ENCODE data around the gene CEACAM4. TPM values are rescaled to one million over a fixed set of nuclear protein-coding genes. Genes with fewer than 3 reads are reported as not detected.

CEACAM4 gene
- total and polyA plus RNA-seq, 4 donors, result 2.1 to 30.0 (median 10.2) TPM

GRCh38 chr19:41575998-41576397 is 50.9 kb downstream of the CEACAM4 start, which contains the start of gene CEACAM21:
TSS of gene CEACAM21 (plus strand) at chr19:41576166. CDS start at chr19:41576275, 109 bp downstream.
- DNase-seq (peak in 1 of 3 donors; percentile 22), ATAC-seq (ENCODE audit: insufficient read depth, low FRiP score) (peak; percentile 86)
- Histone ChIP-seq H3K27me3 (ENCODE audit: control insufficient read depth in 3 of 3, insufficient read depth in 3 of 3, low read length in 2 of 3) (no peaks in the 10 kb centered on the region), H3K36me3 (ENCODE audit: control insufficient read depth in 4 of 4, insufficient read depth in 4 of 4, low read length in 4 of 4) (no peaks in the 10 kb centered on the region), H3K27ac (ENCODE audit: low read depth in 1 of 2, low read length in 1 of 2) (peak within 1 kb of the TSS in 1 of 2 donors; percentile 80), H3K9me3 (ENCODE audit: control insufficient read depth in 4 of 4, insufficient read depth in 3 of 4, low read length in 3 of 4) (no peaks in the 10 kb centered on the region), H3K9ac (ENCODE audit: insufficient read depth in 1 of 2, low read length in 2 of 2) (no peak within 1 kb of the TSS), H3K4me1 (ENCODE audit: control insufficient read depth in 5 of 5, insufficient read depth in 5 of 5, low read length in 5 of 5) (peaks cover 0 to 3% (median 0%) of the 10 kb centered on the region in 5 donors), H3K4me3 (no peak within 1 kb of the TSS)
- WGBS, 2 donors, result 14 to 19% methylated on average over 4 of the region's 4 CpGs
- no peak for TF ChIP-seq CTCF (IDR thresholded peaks at IDR 0.05; ENCODE audit: control extremely low read depth, extremely low read depth)

- Histone ChIP-seq H3K4me1 (ENCODE audit: control insufficient read depth in 5 of 5, insufficient read depth in 5 of 5, low read length in 5 of 5) (no peaks in the 10 kb centered on the region), H3K27ac (ENCODE audit: low read depth in 1 of 2, low read length in 1 of 2) (no peak overlapping the region), H3K36me3 (ENCODE audit: control insufficient read depth in 4 of 4, insufficient read depth in 4 of 4, low read length in 4 of 4) (no peaks in the 10 kb centered on the region), H3K9ac (ENCODE audit: insufficient read depth in 1 of 2, low read length in 2 of 2) (no peak overlapping the region), H3K4me3 (no peak overlapping the region), H3K27me3 (ENCODE audit: control insufficient read depth in 3 of 3, insufficient read depth in 3 of 3, low read length in 2 of 3) (peaks cover 0 to 21% (median 0%) of the 10 kb centered on the region in 3 donors), H3K9me3 (ENCODE audit: control insufficient read depth in 4 of 4, insufficient read depth in 3 of 4, low read length in 3 of 4) (no peaks in the 10 kb centered on the region)
- peak; percentile 90 for TF ChIP-seq CTCF (IDR thresholded peaks at IDR 0.05; ENCODE audit: control extremely low read depth, extremely low read depth)
- 3 to 6% methylated on average over 7 of the region's 7 CpGs for WGBS, 2 donors
- DNase-seq, result peak; percentile 69 to 80 (median 71)
- ATAC-seq (ENCODE audit: insufficient read depth, low FRiP score), result peak; percentile 89
These were observed 56.2 kb downstream of the CEACAM4 start for GRCh38 chr19:41570639-41571112.

- DNase-seq (no peak), ATAC-seq (ENCODE audit: insufficient read depth, low FRiP score) (no peak)
- H3K36me3 ChIP-seq (ENCODE audit: control insufficient read depth in 4 of 4, insufficient read depth in 4 of 4, low read length in 4 of 4), result no peaks in the 10 kb centered on the region
- 57 to 77% methylated on average over 3 of the region's 3 CpGs for WGBS, 2 donors
- H3K27ac ChIP-seq (ENCODE audit: low read depth in 1 of 2, low read length in 1 of 2), result no peak overlapping the region
- H3K4me1 ChIP-seq (ENCODE audit: control insufficient read depth in 5 of 5, insufficient read depth in 5 of 5, low read length in 5 of 5), result no peaks in the 10 kb centered on the region
- peaks cover 0 to 23% (median 0%) of the 10 kb centered on the region in 3 donors for H3K27me3 ChIP-seq (ENCODE audit: control insufficient read depth in 3 of 3, insufficient read depth in 3 of 3, low read length in 2 of 3)
- no peak for TF ChIP-seq CTCF (IDR thresholded peaks at IDR 0.05; ENCODE audit: control extremely low read depth, extremely low read depth)
- H3K9ac ChIP-seq (ENCODE audit: insufficient read depth in 1 of 2, low read length in 2 of 2), result no peak overlapping the region
- no peak overlapping the region for H3K4me3 ChIP-seq
- no peaks in the 10 kb centered on the region for H3K9me3 ChIP-seq (ENCODE audit: control insufficient read depth in 4 of 4, insufficient read depth in 3 of 4, low read length in 3 of 4)
These were observed 56.7 kb downstream of the CEACAM4 start for GRCh38 chr19:41570179-41570578.

All from lung (tissue), 12 donors.